B cell (primary cell): ENCODE measurements around the gene RMDN2. TPM values are rescaled to one million over a fixed set of nuclear protein-coding genes. Genes with fewer than 3 reads are reported as not detected.

ENCODE experiments used
- ATAC-seq: fragments of 200-7000 bp; cut with Tn5 transposase; one replicate; pipeline ENCODE4 v1.10.0; 2021; ENCODE audit warnings: low read depth, mild to moderate bottlenecking, moderate number of reproducible peaks, moderate library complexity
- CTCF ChIA-PET: fragments of 350-600 bp; sonication (Branson Sonifier 250); formaldehyde crosslinking; loops from one replicate; lab custom pipeline; 2021; ENCODE audit warnings: antibody characterized with exemption, inconsistent platforms; lab: Charles Lee
- POLR2A ChIA-PET: fragments of 350-600 bp; sonication (Branson Sonifier 250); formaldehyde crosslinking; loops from one replicate; lab custom pipeline; 2021; ENCODE audit warnings: antibody characterized with exemption; lab: Charles Lee
- DNase-seq: peaks from one replicate; pipeline ENCODE4 v3.0.0; 2013
- H2AFZ ChIP-seq: 2 replicates; pipeline ENCODE4 v1.6.1; 2012; ENCODE audit warnings: mild to moderate bottlenecking, low read depth, low read length; ENCODE audit not compliant: insufficient read depth, poor library complexity, severe bottlenecking
- H3K27ac ChIP-seq, 2 donors: 1 replicate in 1 of 2; 2 replicates in 1 of 2; pipeline ENCODE4 v1.5.1; 2012 to 2013; ENCODE audit warnings: low read length in 2 of 2, mild to moderate bottlenecking in 2 of 2, moderate library complexity in 1 of 2
- H3K27me3 ChIP-seq, 4 experiments: fragments of 200-600 bp in 1 of 4; sonication (generic) in 1 of 4; replicated peaks in 1 of 4; 1 replicate in 2 of 4; 2 replicates in 2 of 4; pipeline versions ENCODE4 v1.6.1 to v1.7.0; 2013 to 2016; ENCODE audit warnings: low read length in 3 of 4, mild to moderate bottlenecking in 2 of 4, mixed read lengths in 1 of 4, moderate library complexity in 1 of 4; ENCODE audit not compliant: insufficient read depth in 4 of 4, control insufficient read depth in 3 of 4; ENCODE audit errors: control extremely low read depth in 1 of 4
- H3K36me3 ChIP-seq, 2 experiments: replicated peaks in 1 of 2; 1 replicate in 1 of 2; 2 replicates in 1 of 2; pipeline versions ENCODE4 v1.6.1 to v1.7.1; 2013; ENCODE audit warnings: low read length in 1 of 2; ENCODE audit not compliant: insufficient read depth in 2 of 2, control insufficient read depth in 1 of 2; ENCODE audit errors: control extremely low read depth in 1 of 2, extremely low read depth in 1 of 2
- H3K4me1 ChIP-seq, 2 donors: fragments of 200-600 bp in 1 of 2; sonication (generic) in 1 of 2; 1 replicate in 1 of 2; 2 replicates in 1 of 2; pipeline versions ENCODE4 v1.5.1 to v1.6.1; 2013 to 2017; ENCODE audit warnings: low read length in 2 of 2; ENCODE audit not compliant: control insufficient read depth in 2 of 2, insufficient read depth in 2 of 2
- H3K4me2 ChIP-seq: replicated peaks from 2 replicates; pipeline ENCODE3; 2012; ENCODE audit warnings: mild to moderate bottlenecking, low read depth, low read length; ENCODE audit not compliant: poor library complexity, severe bottlenecking
- H3K4me3 ChIP-seq, 5 experiments: fragments of 200-600 bp in 1 of 5; sonication (generic) in 1 of 5; 1 replicate in 3 of 5; 2 replicates in 2 of 5; pipeline versions ENCODE4 v1.5.1 to v1.7.0; 2011 to 2016; ENCODE audit warnings: low read length in 4 of 5, mild to moderate bottlenecking in 4 of 5, low read depth in 2 of 5, control low read depth in 1 of 5, moderate library complexity in 1 of 5; ENCODE audit not compliant: insufficient read depth in 1 of 5; ENCODE audit errors: control extremely low read depth in 1 of 5, extremely low read depth in 1 of 5
- H3K79me2 ChIP-seq: fragments of 200-600 bp; sonication (generic); one replicate; pipeline ENCODE4 v1.6.0; 2016; ENCODE audit warnings: low read length; ENCODE audit not compliant: control insufficient read depth, insufficient read depth
- H3K9ac ChIP-seq: fragments of 200-600 bp; sonication (generic); 2 replicates; pipeline ENCODE4 v1.6.1; 2017; ENCODE audit warnings: mild to moderate bottlenecking, low read length, moderate library complexity
- H3K9me3 ChIP-seq, 3 donors: one replicate each; pipeline versions ENCODE4 v1.6.1 to v1.7.1; 2013; ENCODE audit warnings: low read length in 2 of 3; ENCODE audit not compliant: control insufficient read depth in 2 of 3, insufficient read depth in 1 of 3; ENCODE audit errors: control extremely low read depth in 1 of 3
- H4K20me1 ChIP-seq: 2 replicates; pipeline ENCODE4 v1.6.0; 2012; ENCODE audit warnings: mild to moderate bottlenecking, low read length; ENCODE audit not compliant: insufficient read depth, control insufficient read depth, poor library complexity, severe bottlenecking
- H3K27ac Mint-ChIP-seq: one replicate; pipeline ENCODE4 v1.8.0; 2021; ENCODE audit warnings: mixed read lengths
- H3K27me3 Mint-ChIP-seq: one replicate; pipeline ENCODE4 v1.8.0; 2021; ENCODE audit warnings: mixed read lengths
- H3K4me1 Mint-ChIP-seq: one replicate; pipeline ENCODE4 v1.8.0; 2021; ENCODE audit warnings: mixed read lengths
- H3K4me3 Mint-ChIP-seq: one replicate; pipeline ENCODE4 v1.8.0; 2021; ENCODE audit warnings: mixed read lengths
- H3K9me3 Mint-ChIP-seq: one replicate; pipeline ENCODE4 v1.8.0; 2022; ENCODE audit warnings: mixed read lengths; ENCODE audit not compliant: insufficient read depth
- CTCF ChIP-seq: fragments of 200-600 bp; IDR thresholded peaks from one replicate; pipeline ENCODE4 v1.8.0; 2022; ENCODE audit warnings: antibody characterized with exemption, mild to moderate bottlenecking
- EZH2 ChIP-seq: IDR thresholded peaks from 2 replicates; pipeline ENCODE4 v1.6.1; 2012; ENCODE audit warnings: borderline replicate concordance, low read depth, mild to moderate bottlenecking, moderate library complexity, low read length; ENCODE audit not compliant: insufficient read depth, poor library complexity, severe bottlenecking
- WGBS: methylation state at CpG from one replicate; pipeline ENCODE4 v1.1.5; 2013; ENCODE audit warnings: missing lambda C conversion rate; ENCODE audit not compliant: insufficient coverage; 5-methylcytosine and 5-hydroxymethylcytosine counted together
- intact Hi-C: fragments of 100-400 bp; cut with micrococcal nuclease; formaldehyde crosslinking; loops from one replicate; pipeline ENCODE4 v1.10.0; 2022
- polyA plus RNA-seq: library from polyadenylated mRNA; depleted of rRNA; stranded (reverse); fragments of >200 nt; gene quantifications from 2 replicates; pipeline ENCODE4 v1.2.3, GENCODE V29; 2012
- total RNA-seq, 2 donors: library from RNA; stranded (reverse); fragments of 120-200 nt in 1 of 2; gene quantifications; 1 replicate in 1 of 2; 2 replicates in 1 of 2; pipeline versions ENCODE4 v1.2.3 to v1.2.4, GENCODE V29; 2013 to 2022

Gene RMDN2
- total and polyA plus RNA-seq, 2 donors (not counting 1 experiment from before 2014, with no cell fraction given), result 6.4 to 6.6 TPM

- peaks cover 15% of the 10 kb centered on the region for H3K4me1 Mint-ChIP-seq
- H3K27me3 Mint-ChIP-seq, result peaks cover 43% of the 10 kb centered on the region
- peak overlapping the region; percentile 43 for H2AFZ ChIP-seq
- H3K4me1 ChIP-seq, result peaks cover 11 to 15% of the 10 kb centered on the region in 2 donors
- H3K79me2 ChIP-seq, result no peaks in the 10 kb centered on the region
- intact Hi-C loops, result no loop called here
- H3K27me3 ChIP-seq, result peaks cover 0 to 28% (median 19%) of the 10 kb centered on the region in 4 experiments
- H3K9me3 ChIP-seq, result peaks cover 0 to 4% (median 0%) of the 10 kb centered on the region in 3 donors
- H3K4me2 ChIP-seq, result peak overlapping the region; percentile 71
- 16% methylated on average over 34 of the region's 38 CpGs for WGBS
- no peaks in the 10 kb centered on the region for H4K20me1 ChIP-seq
- ChIA-PET POLR2A (no interaction called here), CTCF (no interaction called here)
- DNase-seq, result peak; percentile 30
- ATAC-seq, result peak; percentile 68
- no peak overlapping the region for H3K27ac Mint-ChIP-seq
- H3K9me3 Mint-ChIP-seq, result no peaks in the 10 kb centered on the region
- no peak for TF ChIP-seq CTCF
- TF ChIP-seq EZH2, result no peak
- peak overlapping the region in 4 of 5 experiments; percentile 4 to 38 (median 24) for H3K4me3 ChIP-seq
- H3K36me3 ChIP-seq, result no peaks in the 10 kb centered on the region
- peak overlapping the region; percentile 80 for H3K4me3 Mint-ChIP-seq
- peak overlapping the region; percentile 37 for H3K9ac ChIP-seq
- H3K27ac ChIP-seq, result no peak overlapping the region
Observed at GRCh38 chr2:38037757-38038621, 112.9 kb downstream of the RMDN2 start.

GRCh38 chr2:38038682-38039081, 113.6 kb downstream of the RMDN2 start:
- peak overlapping the region in 2 of 5 experiments; percentile 35 to 38 for H3K4me3 ChIP-seq
- Mint-ChIP-seq H3K27me3 (peaks cover 43% of the 10 kb centered on the region), H3K4me1 (peaks cover 15% of the 10 kb centered on the region), H3K9me3 (no peaks in the 10 kb centered on the region), H3K4me3 (peak overlapping the region; percentile 80), H3K27ac (no peak overlapping the region)
- ChIA-PET POLR2A (no interaction called here), CTCF (no interaction called here)
- no peaks in the 10 kb centered on the region for H3K79me2 ChIP-seq
- peaks cover 0 to 6% (median 0%) of the 10 kb centered on the region in 3 donors for H3K9me3 ChIP-seq
- H3K9ac ChIP-seq, result peak overlapping the region; percentile 37
- TF ChIP-seq EZH2 (no peak), CTCF (no peak)
- H3K27me3 ChIP-seq, result peaks cover 0 to 27% (median 19%) of the 10 kb centered on the region in 4 experiments
- DNase-seq (no peak), ATAC-seq (no peak)
- WGBS, result 71% methylated on average over 4 of the region's 5 CpGs
- no peaks in the 10 kb centered on the region for H3K36me3 ChIP-seq
- no peaks in the 10 kb centered on the region for H4K20me1 ChIP-seq
- intact Hi-C loops, result no loop called here
- H2AFZ ChIP-seq, result no peak overlapping the region
- H3K4me1 ChIP-seq, result peaks cover 11 to 15% of the 10 kb centered on the region in 2 donors
- H3K27ac ChIP-seq, result no peak overlapping the region
- H3K4me2 ChIP-seq, result peak overlapping the region; percentile 71
